HCT116 (cell line): ENCODE data around the gene NEK5. TPM values are rescaled to one million over a fixed set of nuclear protein-coding genes. Genes with fewer than 3 reads are reported as not detected.

Source experiments
- ATAC-seq: fragments of 200-7000 bp; cut with Tn5 transposase; 2 replicates; pipeline ENCODE4 v1.9.1; 2020; ENCODE audit warnings: mild to moderate bottlenecking, moderate library complexity
- BruUV-seq: library from RNA; stranded (reverse); fragments of 400-500 nt; replicated peaks from 2 replicates; lab custom pipeline; 2021; lab: Mats Ljungman, UMichigan
- CTCF ChIA-PET: fragments of 300-600 bp; sonication (Branson Sonifier 250); formaldehyde crosslinking; loops from one replicate; lab custom pipeline; 2021; ENCODE audit warnings: antibody characterized with exemption; lab: Charles Lee
- POLR2A ChIA-PET: fragments of 300-600, 350-600 bp; sonication (Branson Sonifier 250); formaldehyde crosslinking; loops from one replicate; lab custom pipeline; 2021; ENCODE audit warnings: antibody characterized with exemption; lab: Charles Lee
- RAD21 ChIA-PET, 2 experiments: fragments of 300-600 bp; sonication (Branson Sonifier 250); formaldehyde crosslinking; loops; one replicate each; lab custom pipeline; 2023; ENCODE audit warnings: low total read pairs in 2 of 2; ENCODE audit not compliant: uncharacterized antibody in 2 of 2, unreplicated experiment in 2 of 2, low non-redundant PET in 1 of 2; lab: Charles Lee
- DNase-seq: peaks from one replicate; pipeline ENCODE4 v3.0.0-alpha.2; 2010; ENCODE audit warnings: low read depth, low spot score
- H2AFZ ChIP-seq: fragments of 200-600 bp; shearing (Covaris generic), sonication (generic); 2 replicates; pipeline ENCODE4 v1.6.1; 2017; ENCODE audit warnings: low read depth, mixed run types, mixed read lengths, antibody characterized with exemption, low read length; ENCODE audit not compliant: poor library complexity, severe bottlenecking
- H3K27ac ChIP-seq: 2 replicates; pipeline ENCODE4 v1.5.1; 2012; ENCODE audit warnings: low read depth, low read length
- H3K27me3 ChIP-seq: fragments of 200-600 bp; sonication (generic); 2 replicates; pipeline ENCODE4 v1.6.1; 2016; ENCODE audit warnings: mixed run types, low read length, mixed read lengths; ENCODE audit not compliant: insufficient read depth
- H3K36me3 ChIP-seq, 2 experiments: fragments of 200-500 bp in 1 of 2; fragments of 200-600 bp in 1 of 2; sonication (Bioruptor generic) in 1 of 2; sonication (generic) in 1 of 2; 2 replicates each; pipeline versions ENCODE4 v1.5.1 to v1.6.1; 2014 to 2016; ENCODE audit warnings: low read length in 2 of 2, inconsistent platforms in 1 of 2, mixed read lengths in 1 of 2, mixed run types in 1 of 2; ENCODE audit not compliant: insufficient read depth in 2 of 2, control insufficient read depth in 1 of 2
- H3K4me1 ChIP-seq, 2 experiments: fragments of 200-600 bp in 1 of 2; sonication (generic) in 1 of 2; 2 replicates each; pipeline versions ENCODE4 v1.5.1 to v1.6.1; 2012 to 2017; ENCODE audit warnings: low read length in 2 of 2, inconsistent platforms in 1 of 2, mild to moderate bottlenecking in 1 of 2, mixed read lengths in 1 of 2, mixed run types in 1 of 2, moderate library complexity in 1 of 2; ENCODE audit not compliant: insufficient read depth in 2 of 2, control insufficient read depth in 1 of 2
- H3K4me2 ChIP-seq: fragments of 200-600 bp; sonication (generic); 2 replicates; pipeline ENCODE4 v1.6.1; 2017; ENCODE audit warnings: mixed run types, low read length, mixed read lengths
- H3K4me3 ChIP-seq, 2 experiments: fragments of 200-600 bp in 1 of 2; sonication (generic) in 1 of 2; replicated peaks in 1 of 2; 2 replicates each; pipeline ENCODE4 v1.5.1; 2011 to 2016; ENCODE audit warnings: low read length in 2 of 2, control low read depth in 1 of 2, low read depth in 1 of 2, mild to moderate bottlenecking in 1 of 2, mixed read lengths in 1 of 2, mixed run types in 1 of 2
- H3K79me2 ChIP-seq: fragments of 200-600 bp; sonication (generic); 2 replicates; pipeline ENCODE4 v1.6.1; 2017; ENCODE audit warnings: mild to moderate bottlenecking, mixed run types, low read length, moderate library complexity, mixed read lengths; ENCODE audit not compliant: insufficient read depth
- H3K9ac ChIP-seq: fragments of 200-600 bp; sonication (generic); 2 replicates; pipeline ENCODE4 v1.6.1; 2016; ENCODE audit warnings: low read length, mixed read lengths
- H3K9me2 ChIP-seq: fragments of 200-600 bp; sonication (generic), shearing (Covaris generic); 2 replicates; pipeline ENCODE4 v1.6.1; 2017; ENCODE audit warnings: mixed run types, mild to moderate bottlenecking, moderate library complexity; ENCODE audit not compliant: insufficient read depth
- H3K9me3 ChIP-seq, 2 experiments: fragments of 200-500 bp in 1 of 2; fragments of 200-600 bp in 1 of 2; sonication (Bioruptor generic) in 1 of 2; sonication (generic) in 1 of 2; 2 replicates each; pipeline ENCODE4 v1.6.1; 2014 to 2017; ENCODE audit warnings: low read length in 2 of 2, mixed read lengths in 2 of 2, inconsistent platforms in 1 of 2, low read depth in 1 of 2, mild to moderate bottlenecking in 1 of 2, mixed run types in 1 of 2, moderate library complexity in 1 of 2; ENCODE audit not compliant: control insufficient read depth in 1 of 2, insufficient read depth in 1 of 2
- H4K20me1 ChIP-seq: fragments of 200-600 bp; sonication (generic), shearing (Covaris generic); 2 replicates; pipeline ENCODE4 v1.6.1; 2017; ENCODE audit warnings: mixed run types, mild to moderate bottlenecking, moderate library complexity; ENCODE audit not compliant: insufficient read depth
- CBX3 ChIP-seq: IDR thresholded peaks from 2 replicates; pipeline ENCODE4 v1.6.1; 2012; ENCODE audit warnings: low read depth
- EGR1 ChIP-seq: IDR thresholded peaks from 2 replicates; pipeline ENCODE4 v1.6.1; 2012; ENCODE audit warnings: low read depth
- ELF1 ChIP-seq: IDR thresholded peaks from 2 replicates; pipeline ENCODE4 v1.6.1; 2012; ENCODE audit warnings: low read depth, borderline replicate concordance
- EZH2phosphoT487 ChIP-seq: fragments of 200-600 bp; IDR thresholded peaks from 2 replicates; pipeline ENCODE4 v1.6.1; 2018; ENCODE audit warnings: antibody characterized with exemption, borderline replicate concordance
- FOSL1 ChIP-seq: IDR thresholded peaks from 2 replicates; pipeline ENCODE4 v1.6.1; 2012; ENCODE audit warnings: low read depth
- JUND ChIP-seq: IDR thresholded peaks from 2 replicates; pipeline ENCODE4 v1.6.1; 2012
- POLR2AphosphoS5 ChIP-seq: IDR thresholded peaks from 2 replicates; pipeline ENCODE4 v1.6.1; 2011; ENCODE audit warnings: mild to moderate bottlenecking, low read depth, low read length, moderate library complexity
- RAD21 ChIP-seq: IDR thresholded peaks from 2 replicates; pipeline ENCODE4 v1.6.1; 2012; ENCODE audit warnings: low read depth, mild to moderate bottlenecking
- SIN3A ChIP-seq: IDR thresholded peaks from 2 replicates; pipeline ENCODE4 v1.6.1; 2012; ENCODE audit warnings: low read depth
- SP1 ChIP-seq: IDR thresholded peaks from 2 replicates; pipeline ENCODE4 v1.6.1; 2012; ENCODE audit warnings: low read depth
- TCF7L2 ChIP-seq: IDR thresholded peaks from 2 replicates; pipeline ENCODE4 v1.7.0; 2011; ENCODE audit warnings: borderline replicate concordance, inconsistent platforms; ENCODE audit not compliant: insufficient read depth, insufficient read length; ENCODE audit errors: extremely low read depth
- YY1 ChIP-seq: IDR thresholded peaks from 2 replicates; pipeline ENCODE4 v1.6.1; 2011; ENCODE audit warnings: low read length, low read depth, moderate library complexity, mild to moderate bottlenecking; ENCODE audit not compliant: insufficient replicate concordance; ENCODE audit errors: extremely low read depth
- ZFX ChIP-seq: fragments of 450-650 bp; IDR thresholded peaks from 2 replicates; pipeline ENCODE4 v1.6.1; 2017
- intact Hi-C: fragments of 100-400 bp; cut with micrococcal nuclease; formaldehyde crosslinking; loops from 2 replicates; pipeline ENCODE4 v1.10.0; 2022
- total RNA-seq: library from RNA; stranded (reverse); gene quantifications from one replicate; pipeline ENCODE4 v1.2.1, GENCODE V29; 2021; ENCODE audit not compliant: unreplicated experiment
- TF ChIP-seq, protein P1 (sequence below): IDR thresholded peaks from 2 replicates; pipeline ENCODE4 v1.6.1; 2012; ENCODE audit warnings: low read depth

Gene NEK5
- total RNA-seq, 1 experiment from 2014 or later = 1.5 TPM

DNA sequence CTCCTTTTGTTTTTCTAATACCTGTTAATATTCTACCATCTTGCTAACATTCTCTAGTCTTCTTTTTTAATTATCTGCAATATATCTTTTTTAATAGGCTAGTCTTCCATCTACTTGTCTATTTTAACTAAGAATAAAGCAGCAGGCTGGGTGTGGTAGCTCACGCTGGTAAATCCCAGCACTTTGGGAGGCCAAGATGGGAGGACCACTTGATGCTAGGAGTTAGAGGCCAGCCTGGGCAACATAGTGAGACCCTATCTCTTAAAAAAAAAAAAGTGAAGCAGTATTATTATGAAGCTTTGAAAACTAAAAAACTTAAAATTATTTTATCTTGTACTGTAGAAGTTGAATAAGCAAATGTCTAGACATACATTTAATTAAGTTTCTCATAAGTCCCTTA, 101.0 kb downstream of the NEK5 start:
- Histone ChIP-seq H3K4me3 (no peak overlapping the region), H3K27me3 (no peaks in the 10 kb centered on the region), H3K79me2 (peaks cover 7% of the 10 kb centered on the region; the same call in 1 of the 2 replicates), H4K20me1 (no peaks in the 10 kb centered on the region), H3K9me3 (no peaks in the 10 kb centered on the region), H3K9me2 (no peaks in the 10 kb centered on the region), H3K4me1 (no peaks in the 10 kb centered on the region), H3K4me2 (no peak overlapping the region), H3K9ac (no peak overlapping the region), H2AFZ (no peak overlapping the region)
- ChIA-PET RAD21 (no interaction called here), POLR2A (no interaction called here)
- ATAC-seq = no peak
- no TSS peak for BruUV-seq
- no peak for TF ChIP-seq TCF7L2
- TF ChIP-seq, protein P1, sequence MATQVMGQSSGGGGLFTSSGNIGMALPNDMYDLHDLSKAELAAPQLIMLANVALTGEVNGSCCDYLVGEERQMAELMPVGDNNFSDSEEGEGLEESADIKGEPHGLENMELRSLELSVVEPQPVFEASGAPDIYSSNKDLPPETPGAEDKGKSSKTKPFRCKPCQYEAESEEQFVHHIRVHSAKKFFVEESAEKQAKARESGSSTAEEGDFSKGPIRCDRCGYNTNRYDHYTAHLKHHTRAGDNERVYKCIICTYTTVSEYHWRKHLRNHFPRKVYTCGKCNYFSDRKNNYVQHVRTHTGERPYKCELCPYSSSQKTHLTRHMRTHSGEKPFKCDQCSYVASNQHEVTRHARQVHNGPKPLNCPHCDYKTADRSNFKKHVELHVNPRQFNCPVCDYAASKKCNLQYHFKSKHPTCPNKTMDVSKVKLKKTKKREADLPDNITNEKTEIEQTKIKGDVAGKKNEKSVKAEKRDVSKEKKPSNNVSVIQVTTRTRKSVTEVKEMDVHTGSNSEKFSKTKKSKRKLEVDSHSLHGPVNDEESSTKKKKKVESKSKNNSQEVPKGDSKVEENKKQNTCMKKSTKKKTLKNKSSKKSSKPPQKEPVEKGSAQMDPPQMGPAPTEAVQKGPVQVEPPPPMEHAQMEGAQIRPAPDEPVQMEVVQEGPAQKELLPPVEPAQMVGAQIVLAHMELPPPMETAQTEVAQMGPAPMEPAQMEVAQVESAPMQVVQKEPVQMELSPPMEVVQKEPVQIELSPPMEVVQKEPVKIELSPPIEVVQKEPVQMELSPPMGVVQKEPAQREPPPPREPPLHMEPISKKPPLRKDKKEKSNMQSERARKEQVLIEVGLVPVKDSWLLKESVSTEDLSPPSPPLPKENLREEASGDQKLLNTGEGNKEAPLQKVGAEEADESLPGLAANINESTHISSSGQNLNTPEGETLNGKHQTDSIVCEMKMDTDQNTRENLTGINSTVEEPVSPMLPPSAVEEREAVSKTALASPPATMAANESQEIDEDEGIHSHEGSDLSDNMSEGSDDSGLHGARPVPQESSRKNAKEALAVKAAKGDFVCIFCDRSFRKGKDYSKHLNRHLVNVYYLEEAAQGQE = no peak
- TF ChIP-seq YY1 = no peak
- TF ChIP-seq EGR1 = no peak
- no peak for TF ChIP-seq CBX3
- TF ChIP-seq, all 23 proteins: peak for 0
- Histone ChIP-seq H3K36me3 (peaks cover 12 to 15% of the 10 kb centered on the region in 2 experiments; a peak in 3 of 4 replicates), H3K27ac (no peak overlapping the region)
- CTCF ChIA-PET = no interaction called here
- intact Hi-C loops = no loop called here
- DNase-seq = no peak

DNA sequence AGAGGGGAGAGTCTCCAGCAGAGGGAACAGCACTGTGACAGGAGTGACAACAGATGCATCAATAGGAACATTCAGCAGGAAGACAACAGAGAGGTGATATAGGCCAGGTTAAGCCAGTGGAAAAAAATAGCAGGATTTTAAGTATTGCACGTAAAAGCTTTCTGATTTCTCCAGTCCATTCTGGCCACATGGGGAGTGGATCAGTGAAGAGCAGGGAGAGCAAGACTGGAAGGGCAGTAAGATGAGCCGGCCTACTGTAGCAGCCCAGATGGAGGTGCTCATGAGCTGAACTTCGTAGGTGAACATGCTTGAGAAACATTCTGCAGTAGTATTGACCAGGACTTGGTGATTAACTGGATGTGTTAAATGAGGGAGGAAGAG, 102.6 kb downstream of the NEK5 start:
- no peak overlapping the region for H2AFZ ChIP-seq
- intact Hi-C loops = no loop called here
- ChIA-PET RAD21 (no interaction called here), POLR2A (no interaction called here), CTCF (no interaction called here)
- no peak overlapping the region for H3K27ac ChIP-seq
- ATAC-seq (peak; percentile 65), DNase-seq (no peak)
- H3K4me3 ChIP-seq = no peak overlapping the region
- no peak overlapping the region for H3K4me2 ChIP-seq
- H3K9me2 ChIP-seq = no peaks in the 10 kb centered on the region
- H3K36me3 ChIP-seq = peaks cover 15% of the 10 kb centered on the region in 2 experiments; a peak in 3 of 4 replicates
- H3K79me2 ChIP-seq = peaks cover 7% of the 10 kb centered on the region; the same call in 1 of the 2 replicates
- no TSS peak for BruUV-seq
- H3K9ac ChIP-seq = no peak overlapping the region
- no peaks in the 10 kb centered on the region for H3K9me3 ChIP-seq
- H3K4me1 ChIP-seq = no peaks in the 10 kb centered on the region
- no peaks in the 10 kb centered on the region for H4K20me1 ChIP-seq
- no peaks in the 10 kb centered on the region for H3K27me3 ChIP-seq
- TF ChIP-seq CBX3 = no peak
- no peak for TF ChIP-seq YY1
- no peak for TF ChIP-seq FOSL1
- TF ChIP-seq, protein P1 = no peak
- no peak for TF ChIP-seq POLR2AphosphoS5
- no peak for TF ChIP-seq EGR1
- TF ChIP-seq ELF1 = no peak
- no peak for TF ChIP-seq SIN3A
- no peak for TF ChIP-seq RAD21
- no peak for TF ChIP-seq JUND
- TF ChIP-seq ZFX = no peak
- no peak for TF ChIP-seq SP1
- TF ChIP-seq EZH2phosphoT487 = no peak
